Urothelium cell line (cell line): ENCODE results near the gene MYL10.

Experiments used
- DNase-seq: peaks from one replicate; pipeline ENCODE4 v3.0.0; 2011; ENCODE audit warnings: low spot score, mixed read lengths
- FAIRE-seq: peaks from 2 replicates; lab custom pipeline; 2011; peaks lifted over from hg19 to GRCh38; lab: Jason Lieb, UNC

Gene MYL10

DNA sequence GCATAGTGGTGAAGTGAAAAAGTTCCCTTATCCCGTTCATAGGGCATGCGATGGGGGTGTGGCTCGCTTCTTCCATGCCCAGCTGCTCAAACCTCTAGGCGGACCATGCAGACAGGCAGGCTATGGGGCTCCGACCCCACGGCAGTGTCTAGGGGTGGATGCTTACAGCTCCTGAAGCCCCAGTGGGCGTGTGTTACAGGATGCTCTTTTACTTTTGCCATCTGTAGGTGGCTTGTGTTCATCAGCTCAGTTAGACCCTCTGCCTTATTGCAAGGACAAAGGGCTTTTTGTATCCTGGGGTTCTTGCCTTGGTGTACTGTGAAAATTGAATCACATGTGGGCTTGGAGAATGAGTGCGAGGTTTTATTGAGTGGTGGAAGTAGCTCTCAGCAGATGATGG is at the start of gene MYL10:
Gene MYL10, minus strand, starts transcription at position 126 of the 400 bp plus-strand sequence. CDS start 178 bp downstream, outside the sequence.
- DNase-seq = no peak
- peak; percentile 46 for FAIRE-seq

DNA sequence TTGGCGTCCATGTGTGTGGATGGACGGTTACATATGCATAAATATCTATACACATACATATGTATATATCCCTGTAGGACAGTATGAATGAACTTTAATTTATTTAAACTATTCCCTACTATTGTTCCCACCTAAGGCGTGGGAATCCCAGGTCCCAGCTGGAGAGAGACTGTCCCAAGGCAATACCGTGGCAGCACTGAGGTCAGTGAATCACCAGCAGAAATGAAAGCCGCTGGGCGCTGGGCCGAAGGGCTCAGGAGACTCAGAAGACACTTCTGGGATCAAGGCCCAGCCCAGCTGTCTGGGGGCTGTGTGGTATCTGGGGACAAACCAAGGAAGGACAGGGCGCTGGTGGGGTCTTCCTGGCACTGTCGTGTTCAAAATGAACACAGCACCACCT is 49.6 kb upstream of the MYL10 start:
- DNase-seq (no peak), FAIRE-seq (no peak)

DNA sequence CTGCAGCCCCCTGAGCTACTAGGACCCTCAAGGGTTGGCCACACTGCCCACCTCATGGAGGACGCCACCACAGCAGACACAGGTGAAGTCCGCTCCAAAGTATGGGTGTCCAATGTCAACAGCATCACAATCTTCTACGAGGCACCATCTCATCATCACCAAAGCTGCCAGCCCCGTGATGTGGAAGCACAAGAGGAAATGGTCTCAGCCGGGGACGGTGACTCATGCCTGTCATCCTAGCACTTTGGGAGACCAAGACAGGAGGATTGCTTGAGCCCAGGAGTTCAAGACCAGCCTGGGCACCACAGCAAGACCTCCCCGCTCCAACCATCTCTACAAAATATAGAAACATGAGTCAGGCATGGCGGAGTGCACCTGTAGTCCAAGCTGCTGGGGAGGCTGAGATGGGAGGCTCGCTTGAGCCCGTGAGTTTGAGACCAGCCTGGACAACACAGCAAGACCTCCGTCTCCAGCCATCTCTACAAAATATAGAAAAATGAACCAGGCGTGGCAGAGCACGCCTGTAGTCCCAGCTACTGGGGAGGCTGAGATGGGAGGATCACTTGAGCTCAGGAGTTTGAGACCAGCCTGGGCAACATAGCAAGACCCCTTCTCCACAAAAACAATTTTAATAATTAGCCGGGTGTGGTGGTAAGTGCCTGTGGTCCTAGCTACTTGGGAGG is 48.8 kb upstream of the MYL10 start:
- no peak for FAIRE-seq
- no peak for DNase-seq

DNA sequence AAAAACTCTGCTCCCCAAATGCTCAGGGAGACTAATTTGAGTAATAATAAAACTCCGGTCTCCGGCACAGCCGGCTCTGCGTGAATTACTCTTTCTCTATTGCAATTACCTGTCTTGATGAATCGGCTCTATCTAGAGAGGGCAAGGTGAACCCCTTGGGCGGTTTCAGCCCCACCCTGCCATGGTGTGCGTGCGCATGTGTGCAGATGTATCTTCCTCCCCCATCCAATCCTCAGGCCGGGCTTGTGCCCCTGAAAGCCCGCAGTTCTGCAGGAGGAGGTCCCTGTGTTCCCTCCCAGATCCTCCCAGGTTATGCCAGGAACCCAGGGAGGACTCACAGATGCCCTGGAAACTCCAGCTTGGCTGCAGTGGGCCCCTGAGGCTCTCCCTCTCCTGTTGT is 48.3 kb upstream of the MYL10 start:
- DNase-seq (no peak), FAIRE-seq (no peak)

DNA sequence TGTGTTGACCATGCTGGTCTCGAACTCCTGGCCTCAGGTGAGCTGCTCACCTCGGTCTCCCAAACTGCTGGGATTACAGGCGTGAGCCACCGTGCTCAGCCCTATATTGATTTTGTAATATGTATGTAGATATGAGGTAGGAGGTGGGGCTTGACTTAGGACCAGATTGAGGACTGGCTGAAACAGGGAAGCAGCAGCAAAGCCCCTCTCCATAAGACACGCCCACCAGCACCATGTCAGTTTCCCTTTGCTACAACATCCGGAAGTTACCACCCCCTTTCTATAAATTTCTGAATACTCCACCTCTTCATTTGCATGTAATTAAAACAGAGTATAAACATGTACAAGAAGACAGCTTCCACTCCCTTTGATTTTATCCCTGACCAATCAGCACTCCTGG is 47.9 kb upstream of the MYL10 start:
- no peak for DNase-seq

DNA sequence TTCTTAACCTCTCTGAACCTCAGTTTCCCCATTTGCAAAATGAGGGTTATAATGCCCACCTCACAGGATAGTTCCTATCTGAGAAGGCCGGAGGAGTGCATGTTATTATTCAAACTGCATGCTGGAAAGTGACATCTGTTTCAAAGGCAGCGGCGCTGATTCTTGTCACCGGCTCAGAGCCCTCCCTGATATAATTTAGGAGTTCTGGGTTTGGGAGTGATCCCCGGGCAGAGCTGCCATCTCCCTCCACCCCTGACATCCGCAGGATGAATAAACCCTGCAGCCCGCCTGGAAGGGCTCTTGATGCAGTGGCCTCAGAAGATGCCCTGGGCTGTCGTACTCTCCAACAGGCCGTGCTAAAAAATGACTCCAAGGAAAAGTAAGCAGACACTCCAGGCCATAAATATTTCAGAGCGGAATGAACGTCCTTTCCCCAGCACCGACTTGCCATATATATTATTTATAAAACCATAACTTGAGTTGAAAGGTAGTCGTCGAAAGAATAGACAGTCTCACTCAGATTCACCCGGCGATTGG is 47.0 kb upstream of the MYL10 start:
- FAIRE-seq = no peak
- no peak for DNase-seq

More for the DNA sequence above, 47.9 kb upstream of the MYL10 start:
- no peak for FAIRE-seq

DNA sequence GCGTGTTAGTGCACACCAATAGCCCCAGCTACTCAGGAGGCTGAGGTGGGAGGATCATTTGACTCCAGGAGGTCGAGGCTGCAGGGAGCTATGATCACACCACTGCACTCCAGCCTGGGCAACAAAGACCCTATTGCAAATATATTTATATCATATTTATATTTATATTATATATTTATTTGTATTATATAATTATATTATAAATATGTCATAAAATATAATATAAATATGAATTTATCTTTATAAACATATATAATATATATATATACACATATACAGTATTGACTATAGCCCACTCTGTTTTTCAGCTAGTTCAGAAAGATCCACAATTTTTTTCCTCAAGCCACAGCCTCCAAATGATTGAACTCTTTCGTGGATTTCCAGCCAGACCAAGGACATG is 45.3 kb upstream of the MYL10 start:
- no peak for FAIRE-seq
- no peak for DNase-seq

DNA sequence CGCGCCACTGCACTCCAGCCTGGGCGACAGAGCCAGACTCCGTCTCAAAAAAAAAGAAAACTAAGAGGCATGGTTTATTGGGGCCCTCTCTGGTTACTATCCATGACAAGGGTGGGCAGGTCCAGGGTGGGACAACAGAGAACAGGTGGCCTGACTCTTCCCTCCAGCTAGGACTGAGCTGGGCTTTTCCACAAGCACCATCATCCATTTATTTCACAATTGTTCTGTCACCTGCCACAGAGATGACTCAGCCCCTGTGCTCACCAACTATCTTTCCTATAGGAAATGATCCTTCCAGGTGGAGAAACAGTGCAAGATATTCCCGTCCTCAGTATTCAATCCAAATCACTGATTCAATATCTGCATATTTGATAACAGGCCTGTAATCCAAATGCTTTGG is 44.9 kb upstream of the MYL10 start:
- no peak for FAIRE-seq

DNA sequence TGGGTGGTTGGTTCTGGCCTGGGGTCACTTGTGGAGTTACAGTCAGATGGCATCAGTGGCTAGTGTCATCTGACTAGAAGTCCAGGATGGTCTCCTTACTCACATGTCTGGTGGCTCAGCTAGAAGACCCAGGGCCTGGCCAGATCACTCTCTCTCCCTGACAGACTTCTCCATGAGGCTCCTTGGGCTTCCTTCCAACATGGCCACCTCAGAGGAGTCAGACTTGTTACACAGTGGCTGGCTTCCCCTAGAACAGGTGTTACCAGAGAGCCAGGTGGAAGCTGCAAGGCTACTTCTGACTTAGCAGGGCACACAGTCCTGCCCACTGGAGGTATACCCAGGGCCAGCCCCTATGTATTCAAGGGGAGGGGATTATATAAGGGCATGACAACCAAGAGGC is 44.2 kb upstream of the MYL10 start:
- FAIRE-seq (no peak), DNase-seq (no peak)

More for the DNA sequence above, 44.9 kb upstream of the MYL10 start:
- peak; percentile 55 for DNase-seq

DNA sequence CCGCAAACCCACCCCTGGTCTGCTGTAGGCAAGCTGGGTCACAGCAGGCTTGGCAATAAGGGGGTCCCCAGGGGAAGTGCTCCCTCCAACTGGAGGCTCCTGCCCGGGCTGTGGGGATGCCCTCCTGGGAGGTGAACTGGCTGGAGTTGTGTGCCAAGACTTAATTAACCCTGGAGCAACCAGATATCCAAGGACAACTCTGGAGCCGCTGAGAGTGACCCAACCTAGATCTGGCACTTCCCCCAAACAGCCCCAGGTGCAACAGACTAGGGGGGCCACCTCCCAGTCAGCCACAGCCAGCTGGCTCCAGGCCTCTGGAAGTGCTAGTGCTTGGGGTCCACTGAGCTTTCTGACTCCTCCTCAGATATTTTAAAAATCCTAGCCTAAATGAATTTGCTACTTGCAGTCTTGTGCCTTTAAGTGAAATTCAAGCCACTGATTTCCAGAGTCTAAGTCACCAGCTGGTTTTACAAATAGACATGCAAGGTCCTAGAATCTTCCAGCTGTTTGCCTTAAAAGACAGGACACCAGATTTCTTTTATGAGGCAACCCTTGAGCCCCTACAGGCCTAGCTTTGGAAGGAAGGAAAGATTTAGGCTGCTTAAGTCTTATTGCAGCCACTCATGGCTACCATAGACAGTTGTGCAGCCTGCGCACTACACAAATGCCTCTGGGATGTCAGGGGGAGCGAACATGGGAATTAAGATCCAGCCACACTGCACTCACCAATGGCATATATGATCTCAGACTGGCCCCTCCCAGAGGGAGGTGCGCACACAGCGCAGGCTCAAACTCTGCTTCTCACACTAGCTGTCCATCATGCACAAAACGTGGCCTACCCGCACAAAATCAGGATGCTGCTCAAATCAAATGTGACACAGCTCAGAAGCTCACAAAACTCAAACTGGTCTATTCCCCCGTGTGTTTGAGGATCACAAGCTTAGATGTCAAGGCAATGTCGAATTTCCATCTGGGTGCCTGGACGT is 42.6 kb upstream of the MYL10 start:
- FAIRE-seq = no peak
- no peak for DNase-seq

DNA sequence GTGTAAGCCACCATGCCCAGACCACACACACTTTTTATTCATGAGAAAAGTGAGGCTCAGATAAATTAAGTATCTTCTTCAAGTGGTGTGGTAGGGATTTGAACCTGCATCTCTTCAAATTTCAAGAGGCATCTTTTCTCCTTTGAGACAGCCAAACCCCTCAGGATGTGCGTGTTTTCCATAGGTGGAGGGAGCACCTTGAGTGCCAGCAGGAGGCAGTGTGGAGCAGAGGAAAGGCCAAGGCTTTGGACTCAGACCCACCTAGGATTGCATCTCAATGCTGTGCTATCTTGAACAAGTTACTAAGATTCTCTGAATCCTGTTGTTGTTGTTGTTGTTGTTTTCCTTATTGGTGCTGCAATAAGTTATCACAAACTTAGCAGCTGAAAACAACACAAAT is 40.2 kb upstream of the MYL10 start:
- FAIRE-seq = no peak
- DNase-seq = no peak

DNA sequence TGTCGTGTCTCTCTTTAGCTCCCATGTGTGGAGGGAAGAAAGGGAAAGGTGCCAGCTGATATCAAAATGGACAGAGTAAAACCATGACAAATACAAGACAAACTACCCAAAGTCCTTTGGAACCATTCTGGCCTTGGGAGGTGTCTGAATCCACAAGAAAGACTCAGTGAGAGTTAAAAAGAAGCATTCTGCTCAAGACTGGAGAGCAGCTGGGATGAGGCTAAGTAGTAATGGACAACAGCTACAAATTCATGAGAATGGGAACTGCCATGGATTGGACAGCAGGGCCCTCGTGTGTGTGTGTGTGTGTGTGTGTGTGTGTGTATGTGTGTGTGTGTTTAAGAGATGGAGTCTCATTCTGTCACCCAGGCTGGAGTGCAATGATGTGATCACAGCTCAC is 39.6 kb upstream of the MYL10 start:
- FAIRE-seq = no peak
- no peak for DNase-seq

DNA sequence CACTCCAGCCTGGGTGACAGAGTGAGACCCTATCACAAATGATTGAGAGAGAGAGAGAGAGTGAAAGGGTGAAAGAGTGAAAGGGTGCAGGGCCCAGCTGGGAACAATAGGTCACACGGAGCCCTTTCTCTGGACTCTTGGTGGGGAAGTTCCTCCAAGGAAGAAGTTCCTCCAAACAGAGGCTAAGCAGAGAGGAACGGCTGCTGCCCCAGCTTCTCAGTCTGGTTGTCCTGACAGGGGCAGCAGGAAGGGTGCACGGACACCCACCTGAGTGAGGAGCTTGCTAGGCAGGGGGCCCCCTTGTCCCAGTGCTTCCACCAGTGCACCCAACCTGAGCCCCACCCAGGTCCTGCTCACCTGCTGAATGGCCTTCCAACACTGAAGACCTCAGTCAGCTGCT is 38.8 kb upstream of the MYL10 start:
- DNase-seq (no peak), FAIRE-seq (no peak)

DNA sequence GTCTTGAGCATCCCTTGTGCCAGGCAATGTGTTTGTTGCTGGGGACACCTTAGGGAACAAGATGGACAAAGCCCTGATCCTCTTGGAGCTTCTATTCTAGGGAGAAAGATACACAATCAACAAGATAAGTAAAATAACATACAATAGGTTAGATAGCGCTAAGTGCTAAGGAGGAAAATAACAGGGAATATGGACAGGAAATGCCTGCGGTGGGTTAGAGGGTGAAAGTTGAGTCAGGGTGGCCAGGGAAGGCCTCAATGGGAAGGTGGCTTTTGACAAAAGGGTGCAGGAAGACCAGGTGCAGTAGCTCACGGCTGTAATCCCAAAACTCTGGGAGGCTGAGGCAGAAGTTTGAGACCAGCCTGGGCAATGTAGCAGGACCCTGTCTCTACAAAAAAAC is 38.3 kb upstream of the MYL10 start:
- no peak for DNase-seq
- FAIRE-seq = no peak

DNA sequence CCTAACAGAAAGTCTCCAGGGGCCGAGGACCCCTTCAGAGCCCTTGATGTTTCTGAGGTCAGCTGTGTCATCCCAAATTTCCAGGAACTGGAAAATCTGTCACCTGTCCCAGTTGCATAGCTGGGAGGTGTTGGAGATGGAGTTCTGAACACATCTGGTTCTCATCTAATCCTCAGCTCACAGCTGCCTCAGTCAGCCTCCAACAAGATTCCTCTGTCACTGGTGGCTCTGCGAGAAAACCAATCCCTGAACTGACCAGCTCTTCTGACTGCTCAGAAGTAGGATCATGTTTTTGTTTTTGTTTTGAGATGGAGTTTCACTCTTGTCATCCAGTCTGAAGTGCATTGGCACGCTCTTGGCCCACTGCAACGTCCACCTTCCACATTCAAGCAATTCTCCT is 37.6 kb upstream of the MYL10 start:
- no peak for DNase-seq
- FAIRE-seq = no peak

DNA sequence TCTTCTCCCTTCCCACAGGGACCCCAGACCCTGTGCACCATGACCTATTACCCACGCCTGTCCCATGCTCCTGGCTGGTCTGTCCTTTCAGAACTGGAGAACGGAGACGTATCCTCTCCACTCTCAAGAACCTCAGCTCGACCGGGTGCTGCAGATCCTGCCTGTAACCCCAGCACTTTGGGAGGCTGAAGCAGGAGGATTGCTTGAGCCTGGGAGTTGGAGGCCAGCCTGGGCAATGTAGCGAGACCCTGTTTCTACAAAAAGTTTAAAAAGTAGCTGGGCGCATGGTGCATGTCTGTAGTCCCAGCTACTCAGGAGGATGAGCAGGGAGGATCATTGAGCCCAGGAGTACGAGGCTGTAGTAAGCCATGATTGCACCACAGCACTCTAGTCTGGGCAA is 37.2 kb upstream of the MYL10 start:
- DNase-seq (no peak), FAIRE-seq (no peak)

DNA sequence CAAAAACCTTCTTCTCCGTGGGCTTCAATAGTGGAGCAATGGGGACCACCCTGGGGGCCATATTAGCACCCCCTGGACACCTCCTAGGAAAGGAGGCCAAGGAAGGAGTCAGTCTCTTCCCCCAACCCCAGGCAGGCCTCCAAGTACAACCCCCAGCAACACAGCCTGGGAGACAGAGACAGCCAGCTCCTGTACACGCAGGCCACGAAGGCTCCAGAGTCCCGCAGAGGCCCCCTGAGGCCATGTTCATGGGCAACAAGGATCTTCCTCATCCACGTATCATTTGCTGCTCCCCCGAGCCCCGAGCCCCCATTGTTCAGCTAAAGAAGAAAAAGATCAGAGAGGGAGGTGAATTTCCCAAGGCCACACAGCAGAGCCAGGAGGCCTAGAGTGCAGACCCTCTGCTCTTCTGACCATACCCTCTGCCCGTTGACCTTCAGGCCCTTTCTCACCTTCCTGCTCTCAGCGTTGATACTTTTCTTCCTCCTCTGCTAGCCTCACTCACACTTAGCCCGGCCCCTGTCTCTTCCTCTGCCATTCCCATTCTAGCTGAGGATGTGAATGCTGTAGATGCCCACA is 35.9 kb upstream of the MYL10 start:
- DNase-seq (no peak), FAIRE-seq (no peak)

DNA sequence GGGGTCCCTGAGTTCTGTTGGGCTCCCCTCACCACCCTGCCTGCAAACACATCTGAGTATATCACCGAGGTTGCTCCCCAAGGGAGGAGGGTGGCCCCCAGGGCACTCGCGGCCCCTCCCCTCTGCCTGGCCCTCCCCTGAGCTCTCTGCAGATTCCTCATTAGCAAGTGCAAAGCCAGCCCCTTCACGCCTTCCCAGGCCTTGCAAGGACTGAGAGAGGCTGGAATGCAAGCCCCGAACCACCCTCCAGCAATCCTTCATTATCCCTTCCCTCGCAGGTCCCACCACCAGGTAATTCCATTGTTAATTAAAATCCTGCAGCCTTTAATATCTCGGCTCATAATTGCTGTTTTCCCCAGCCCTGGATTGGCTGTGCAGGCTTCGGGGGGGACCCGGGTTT is 35.3 kb upstream of the MYL10 start:
- FAIRE-seq (no peak), DNase-seq (no peak)

DNA sequence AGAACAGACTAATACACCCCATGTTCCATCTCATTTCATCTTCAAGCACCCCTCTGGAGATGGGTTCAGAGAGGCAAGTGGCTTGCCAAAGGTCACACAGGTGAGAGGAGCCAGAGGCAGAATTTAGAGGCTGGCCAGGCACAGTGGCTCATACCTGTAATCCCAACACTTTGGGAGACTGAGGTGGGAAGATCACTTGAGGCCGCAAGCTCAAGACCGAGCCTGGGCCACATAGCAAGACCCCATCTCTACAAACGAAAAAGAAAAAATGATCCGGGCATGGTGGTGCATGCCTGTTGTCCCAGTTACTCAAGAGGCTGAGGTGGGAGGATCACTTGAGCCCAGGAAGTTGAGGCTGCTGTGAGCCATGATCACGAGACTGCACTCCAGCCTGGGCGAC is 34.7 kb upstream of the MYL10 start:
- no peak for DNase-seq
- no peak for FAIRE-seq

DNA sequence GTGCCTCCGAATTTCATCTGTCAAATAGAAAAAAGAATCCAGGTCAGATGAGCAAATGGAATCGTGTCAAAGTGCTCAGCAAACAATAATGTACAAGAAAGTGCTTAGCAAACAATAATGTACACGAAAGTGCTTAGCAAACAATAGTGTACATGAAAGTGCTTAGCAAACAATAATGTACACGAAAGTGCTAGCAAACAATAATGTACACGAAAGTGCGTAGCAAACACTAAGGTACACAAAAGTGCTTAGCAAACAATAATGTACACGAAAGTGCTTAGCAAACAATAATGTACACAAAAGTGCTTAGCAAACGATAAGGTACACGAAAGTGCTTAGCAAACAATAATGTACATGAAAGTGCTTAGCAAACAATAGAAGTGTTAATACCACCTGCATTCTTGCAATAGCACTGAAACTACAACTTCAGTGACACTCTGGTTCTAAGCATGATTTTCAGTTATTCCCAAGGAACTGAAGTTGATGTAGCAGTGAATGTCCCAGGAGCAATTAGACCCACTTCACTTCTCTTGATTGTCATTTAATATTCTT is 33.4 kb upstream of the MYL10 start:
- FAIRE-seq (no peak), DNase-seq (no peak)

DNA sequence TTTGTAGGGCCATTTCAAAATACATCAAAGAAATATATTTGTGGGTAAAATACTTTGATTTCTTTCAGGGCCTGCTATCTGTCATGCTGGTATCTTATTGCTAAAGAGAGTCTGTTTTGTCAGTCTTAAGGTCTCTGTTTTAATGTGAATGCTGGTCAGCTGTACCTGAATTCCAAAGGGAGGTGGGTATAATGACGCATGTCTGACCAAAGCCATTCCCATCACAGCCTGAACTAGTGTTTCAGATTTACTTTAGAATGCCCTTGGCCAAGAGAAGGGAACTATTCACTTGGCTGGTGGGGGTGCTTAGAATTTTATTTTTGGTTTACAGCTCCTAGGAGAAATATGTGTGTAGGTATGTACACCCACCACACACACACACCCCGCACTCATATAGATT is 30.6 kb upstream of the MYL10 start:
- peak; percentile 37 for FAIRE-seq

More for the DNA sequence above, 30.6 kb upstream of the MYL10 start:
- no peak for DNase-seq
